Endothelial cell of umbilical vein (primary cell): ENCODE data around the gene U2AF2. TPM values are rescaled to one million over a fixed set of nuclear protein-coding genes. Genes with fewer than 3 reads are reported as not detected.
A peak's percentile ranks its signal among the peaks of the same experiment; 100 is the strongest.

Source experiments
- BruUV-seq: library from RNA; stranded (reverse); fragments of 400-500 nt; replicated peaks from 2 replicates; lab custom pipeline; 2021; lab: Mats Ljungman, UMichigan
- CTCF ChIA-PET: fragments of 300-600, 350-600 bp; sonication (Branson Sonifier 250); formaldehyde crosslinking; loops from one replicate; lab custom pipeline; 2021; ENCODE audit warnings: antibody characterized with exemption, inconsistent platforms; lab: Charles Lee
- POLR2A ChIA-PET: fragments of 300-600, 350-600 bp; sonication (Branson Sonifier 250); formaldehyde crosslinking; loops from one replicate; lab custom pipeline; 2021; ENCODE audit warnings: antibody characterized with exemption, inconsistent platforms; lab: Charles Lee
- DNase-seq: peaks from one replicate; pipeline ENCODE4 v3.0.0-alpha.2; 2011; ENCODE audit warnings: low read depth, low spot score
- FAIRE-seq: peaks from 2 replicates; lab custom pipeline; 2011; peaks lifted over from hg19 to GRCh38; lab: Jason Lieb, UNC
- H2AFZ ChIP-seq: 2 replicates; pipeline ENCODE4 v1.6.0; 2012; ENCODE audit warnings: low read depth, low read length, control low read depth, inconsistent platforms
- H3K27ac ChIP-seq: 2 replicates; pipeline ENCODE4 v1.5.1; 2011; ENCODE audit warnings: low read depth, mild to moderate bottlenecking, control low read depth, low read length, moderate library complexity; ENCODE audit not compliant: insufficient read depth
- H3K27me3 ChIP-seq, 2 experiments: 2 replicates each; pipeline versions ENCODE4 v1.6.0 to v1.6.1; 2011; ENCODE audit warnings: low read length in 2 of 2, mixed read lengths in 1 of 2; ENCODE audit not compliant: control insufficient read depth in 2 of 2, insufficient read depth in 2 of 2
- H3K36me3 ChIP-seq, 2 experiments: 2 replicates in 1 of 2; 3 replicates in 1 of 2; pipeline ENCODE4 v1.5.1; 2011; ENCODE audit warnings: low read length in 2 of 2, mild to moderate bottlenecking in 1 of 2, moderate library complexity in 1 of 2; ENCODE audit not compliant: control insufficient read depth in 2 of 2, insufficient read depth in 2 of 2; ENCODE audit errors: extremely low read depth in 1 of 2
- H3K4me1 ChIP-seq: 3 replicates; pipeline ENCODE4 v1.5.1; 2011; ENCODE audit warnings: mild to moderate bottlenecking, low read length; ENCODE audit not compliant: control insufficient read depth, insufficient read depth; ENCODE audit errors: extremely low read depth
- H3K4me2 ChIP-seq: 2 replicates; pipeline ENCODE4 v1.6.1; 2011; ENCODE audit warnings: low read length, control low read depth, mixed read lengths; ENCODE audit not compliant: insufficient read depth
- H3K4me3 ChIP-seq, 3 experiments: fragments of 200-600 bp in 1 of 3; sonication (generic), shearing (Covaris generic) in 1 of 3; replicated peaks in 1 of 3; 2 replicates each; pipeline ENCODE4 v1.5.1; 2011 to 2016; ENCODE audit warnings: control low read depth in 3 of 3, low read length in 3 of 3, mild to moderate bottlenecking in 2 of 3, inconsistent platforms in 1 of 3, low read depth in 1 of 3, moderate library complexity in 1 of 3; ENCODE audit not compliant: insufficient read depth in 1 of 3
- H3K79me2 ChIP-seq: 2 replicates; pipeline ENCODE4 v1.6.0; 2012; ENCODE audit warnings: low read length, inconsistent platforms; ENCODE audit not compliant: control insufficient read depth, insufficient read depth
- H3K9ac ChIP-seq: replicated peaks from 2 replicates; pipeline ENCODE3; 2011; ENCODE audit warnings: low read length, control low read depth; ENCODE audit not compliant: insufficient read depth; ENCODE audit errors: extremely low read depth
- H3K9me1 ChIP-seq: replicated peaks from 3 replicates; pipeline ENCODE4 v1.6.0; 2011; ENCODE audit warnings: mild to moderate bottlenecking, low read length; ENCODE audit not compliant: control insufficient read depth, insufficient read depth; ENCODE audit errors: extremely low read depth
- H3K9me3 ChIP-seq: replicated peaks from 2 replicates; pipeline ENCODE4 v1.5.1; 2012; ENCODE audit warnings: low read length, inconsistent platforms; ENCODE audit not compliant: control insufficient read depth, insufficient read depth
- H4K20me1 ChIP-seq: replicated peaks from 2 replicates; pipeline ENCODE3; 2011; ENCODE audit warnings: mild to moderate bottlenecking, low read length; ENCODE audit not compliant: control insufficient read depth, insufficient read depth; ENCODE audit errors: extremely low read depth
- EZH2 ChIP-seq: IDR thresholded peaks from 2 replicates; pipeline ENCODE4 v1.6.1; 2012; ENCODE audit warnings: borderline replicate concordance, low read depth, mild to moderate bottlenecking, moderate library complexity, low read length, inconsistent platforms; ENCODE audit not compliant: severe bottlenecking
- FOS ChIP-seq: IDR thresholded peaks from 2 replicates; pipeline ENCODE4 v1.6.1; 2011; ENCODE audit warnings: mild to moderate bottlenecking, low read length, moderate library complexity, borderline replicate concordance; ENCODE audit not compliant: insufficient read depth
- JUN ChIP-seq: IDR thresholded peaks from 2 replicates; pipeline ENCODE4 v1.6.1; 2011; ENCODE audit warnings: borderline replicate concordance, low read depth; ENCODE audit not compliant: insufficient read length, insufficient read depth
- MYC ChIP-seq: IDR thresholded peaks from one replicate; pipeline ENCODE4 v1.6.1; 2011; ENCODE audit warnings: mild to moderate bottlenecking, low read depth, low read length
- POLR2A ChIP-seq: IDR thresholded peaks from 2 replicates; pipeline ENCODE4 v1.6.1; 2012; ENCODE audit warnings: low read depth, mild to moderate bottlenecking, control low read depth, low read length
- dilution Hi-C: fragments of 300-500 bp; cut with MboI; formaldehyde crosslinking; loops from one replicate; pipeline ENCODE4 v1.15.0; 2019; ENCODE audit warnings: low sequenced_read_pairs; ENCODE audit not compliant: extremely low pct_ligation_motif_present
- intact Hi-C: fragments of 100-400 bp; cut with micrococcal nuclease; formaldehyde crosslinking; loops from one replicate; pipeline ENCODE4 v1.10.0; 2022
- polyA plus RNA-seq, 4 experiments: library from polyadenylated mRNA; depleted of rRNA in 3 of 4; stranded (reverse) in 3 of 4; unstranded in 1 of 4; fragments of >200 nt; gene quantifications; 2 replicates each; pipeline versions ENCODE4 v1.2.1 to v1.2.3, GENCODE V29; 2011 to 2012; ENCODE audit warnings: missing spikeins in 1 of 4
- total RNA-seq: library from RNA; stranded (reverse); gene quantifications from 2 replicates; pipeline ENCODE4 v1.2.3, GENCODE V29; 2021
- TF ChIP-seq, protein P1 (sequence below): IDR thresholded peaks from 2 replicates; pipeline ENCODE4 v1.6.1; 2011; ENCODE audit not compliant: insufficient read depth, insufficient read length
- TF ChIP-seq, protein P2 (sequence below), 2 donors: IDR thresholded peaks; 1 replicate in 1 of 2; 2 replicates in 1 of 2; pipeline ENCODE4 v1.5.1; 2011; ENCODE audit warnings: low read length in 2 of 2, mild to moderate bottlenecking in 2 of 2, moderate library complexity in 2 of 2, control low read depth in 1 of 2, inconsistent platforms in 1 of 2, low read depth in 1 of 2; ENCODE audit not compliant: insufficient read depth in 1 of 2; ENCODE audit errors: extremely low read depth in 1 of 2

Gene U2AF2
- total and polyA plus RNA-seq, 2 donors (not counting 3 experiments of a cell fraction or from before 2014, with no cell fraction given): 183 to 259 TPM

DNA sequence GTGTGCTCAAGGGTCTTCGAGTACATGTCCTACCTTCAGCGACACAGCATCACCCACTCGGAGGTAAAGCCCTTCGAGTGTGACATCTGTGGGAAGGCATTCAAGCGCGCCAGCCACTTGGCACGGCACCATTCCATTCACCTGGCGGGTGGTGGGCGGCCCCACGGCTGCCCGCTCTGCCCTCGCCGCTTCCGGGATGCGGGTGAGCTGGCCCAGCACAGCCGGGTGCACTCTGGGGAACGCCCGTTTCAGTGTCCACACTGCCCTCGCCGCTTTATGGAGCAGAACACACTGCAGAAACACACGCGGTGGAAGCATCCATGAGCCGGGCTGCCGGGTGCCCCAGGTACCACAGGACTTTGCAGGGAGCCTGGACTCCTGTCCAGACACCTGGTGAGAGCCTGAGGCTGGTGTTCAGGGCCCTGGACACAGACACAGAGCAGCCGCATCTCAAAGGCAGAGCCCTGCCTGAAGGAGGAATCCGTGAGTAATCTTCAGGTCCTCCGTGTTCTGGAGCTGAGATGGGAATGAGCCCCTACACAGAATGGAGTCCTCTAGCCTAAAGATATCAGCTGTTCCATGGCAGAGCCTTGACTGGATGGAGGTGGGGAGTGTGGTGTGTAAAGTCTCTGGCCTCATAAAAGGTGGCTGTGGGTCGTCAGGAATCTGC, 9.9 kb upstream of the U2AF2 start:
- DNase-seq (no peak), FAIRE-seq (no peak)
- no peak overlapping the region for H2AFZ ChIP-seq
- no peaks in the 10 kb centered on the region for H3K9me3 ChIP-seq
- ChIA-PET POLR2A (no interaction called here), CTCF (no interaction called here)
- peaks cover 35% of the 10 kb centered on the region for H3K4me1 ChIP-seq
- TF ChIP-seq FOS (no peak), MYC (no peak), EZH2 (no peak), POLR2A (no peak), JUN (no peak)
- TF ChIP-seq, protein P1, sequence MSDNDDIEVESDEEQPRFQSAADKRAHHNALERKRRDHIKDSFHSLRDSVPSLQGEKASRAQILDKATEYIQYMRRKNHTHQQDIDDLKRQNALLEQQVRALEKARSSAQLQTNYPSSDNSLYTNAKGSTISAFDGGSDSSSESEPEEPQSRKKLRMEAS: no peak
- TF ChIP-seq, protein P2, sequence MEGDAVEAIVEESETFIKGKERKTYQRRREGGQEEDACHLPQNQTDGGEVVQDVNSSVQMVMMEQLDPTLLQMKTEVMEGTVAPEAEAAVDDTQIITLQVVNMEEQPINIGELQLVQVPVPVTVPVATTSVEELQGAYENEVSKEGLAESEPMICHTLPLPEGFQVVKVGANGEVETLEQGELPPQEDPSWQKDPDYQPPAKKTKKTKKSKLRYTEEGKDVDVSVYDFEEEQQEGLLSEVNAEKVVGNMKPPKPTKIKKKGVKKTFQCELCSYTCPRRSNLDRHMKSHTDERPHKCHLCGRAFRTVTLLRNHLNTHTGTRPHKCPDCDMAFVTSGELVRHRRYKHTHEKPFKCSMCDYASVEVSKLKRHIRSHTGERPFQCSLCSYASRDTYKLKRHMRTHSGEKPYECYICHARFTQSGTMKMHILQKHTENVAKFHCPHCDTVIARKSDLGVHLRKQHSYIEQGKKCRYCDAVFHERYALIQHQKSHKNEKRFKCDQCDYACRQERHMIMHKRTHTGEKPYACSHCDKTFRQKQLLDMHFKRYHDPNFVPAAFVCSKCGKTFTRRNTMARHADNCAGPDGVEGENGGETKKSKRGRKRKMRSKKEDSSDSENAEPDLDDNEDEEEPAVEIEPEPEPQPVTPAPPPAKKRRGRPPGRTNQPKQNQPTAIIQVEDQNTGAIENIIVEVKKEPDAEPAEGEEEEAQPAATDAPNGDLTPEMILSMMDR (IDR thresholded peaks at IDR 0.05; ENCODE audit: extremely low read depth in 1 of 2, insufficient read depth in 1 of 2, low read depth in 1 of 2, low read length in 2 of 2): no peak
- TSS peak; percentile 32 for BruUV-seq
- no peak overlapping the region for H3K4me3 ChIP-seq
- H3K4me2 ChIP-seq: no peak overlapping the region
- intact Hi-C loops (loop anchor here (5.0 kb wide), 1 partner anchor 558 kb away; no protein-coding TSS in a partner anchor), dilution Hi-C loops (no loop called here)
- H3K27ac ChIP-seq: no peak overlapping the region
- H3K9me1 ChIP-seq: no peaks in the 10 kb centered on the region
- H3K79me2 ChIP-seq: peaks cover 23% of the 10 kb centered on the region
- H4K20me1 ChIP-seq: no peaks in the 10 kb centered on the region
- H3K27me3 ChIP-seq: no peaks in the 10 kb centered on the region
- H3K9ac ChIP-seq: no peak overlapping the region
- H3K36me3 ChIP-seq: peaks cover 3 to 10% of the 10 kb centered on the region in 2 experiments
